ENCODE data around the gene PEX11A.

The PEX11A gene

DNA sequence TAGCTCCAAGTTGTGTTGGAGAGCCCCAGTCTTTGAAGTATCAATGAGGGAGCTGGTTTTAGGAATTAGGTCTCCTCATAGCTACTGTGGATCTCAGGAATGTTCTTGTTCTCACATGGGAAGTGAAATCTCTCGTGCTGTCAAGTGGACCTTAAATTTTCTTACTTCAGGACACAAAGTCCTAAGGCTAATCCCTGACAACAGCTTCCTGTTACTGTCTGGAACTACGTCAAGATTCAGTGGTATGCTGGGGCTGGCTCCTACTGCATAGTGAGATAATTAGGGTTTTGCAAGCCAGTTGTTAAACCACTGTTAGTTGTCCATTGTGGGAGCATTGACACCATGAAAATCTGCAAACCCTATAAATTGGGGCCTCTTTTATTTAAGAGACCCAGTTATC, 37.7 kb upstream of the PEX11A start:
- Histone ChIP-seq H3K9me3 (peaks cover 0 to 8% (median 0%) of the 10 kb centered on the region in 3 donors), H3K4me1 (no peaks in the 10 kb centered on the region), H3K27me3 (no peaks in the 10 kb centered on the region), H3K4me3 (no peak overlapping the region), H3K36me3 (no peaks in the 10 kb centered on the region), H3K27ac (no peak overlapping the region)
- TF ChIP-seq, protein P1, sequence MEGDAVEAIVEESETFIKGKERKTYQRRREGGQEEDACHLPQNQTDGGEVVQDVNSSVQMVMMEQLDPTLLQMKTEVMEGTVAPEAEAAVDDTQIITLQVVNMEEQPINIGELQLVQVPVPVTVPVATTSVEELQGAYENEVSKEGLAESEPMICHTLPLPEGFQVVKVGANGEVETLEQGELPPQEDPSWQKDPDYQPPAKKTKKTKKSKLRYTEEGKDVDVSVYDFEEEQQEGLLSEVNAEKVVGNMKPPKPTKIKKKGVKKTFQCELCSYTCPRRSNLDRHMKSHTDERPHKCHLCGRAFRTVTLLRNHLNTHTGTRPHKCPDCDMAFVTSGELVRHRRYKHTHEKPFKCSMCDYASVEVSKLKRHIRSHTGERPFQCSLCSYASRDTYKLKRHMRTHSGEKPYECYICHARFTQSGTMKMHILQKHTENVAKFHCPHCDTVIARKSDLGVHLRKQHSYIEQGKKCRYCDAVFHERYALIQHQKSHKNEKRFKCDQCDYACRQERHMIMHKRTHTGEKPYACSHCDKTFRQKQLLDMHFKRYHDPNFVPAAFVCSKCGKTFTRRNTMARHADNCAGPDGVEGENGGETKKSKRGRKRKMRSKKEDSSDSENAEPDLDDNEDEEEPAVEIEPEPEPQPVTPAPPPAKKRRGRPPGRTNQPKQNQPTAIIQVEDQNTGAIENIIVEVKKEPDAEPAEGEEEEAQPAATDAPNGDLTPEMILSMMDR (IDR thresholded peaks at IDR 0.05) = no peak
- intact Hi-C loops (cut with DNase I; ENCODE audit: low total_unique reads) = no loop called here
- DNase-seq = no peak

DNA sequence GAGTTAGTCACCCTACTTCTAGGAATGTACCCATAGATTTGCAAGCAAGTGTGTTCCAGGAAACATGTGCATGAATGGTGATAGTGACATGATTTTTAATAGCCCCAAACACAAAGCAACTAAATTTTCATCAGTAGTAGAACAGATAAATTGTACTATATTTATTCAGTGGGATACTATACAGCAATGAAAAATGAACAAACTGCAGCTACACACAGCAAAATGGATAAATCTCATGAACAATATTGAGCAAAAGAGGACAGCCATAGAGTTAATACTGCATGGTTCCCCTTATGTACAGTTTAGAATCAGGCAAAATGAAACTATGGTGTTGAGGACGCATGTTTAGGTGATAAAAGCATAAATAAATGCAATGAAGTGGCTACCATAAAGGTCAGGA, 34.5 kb upstream of the PEX11A start:
- Histone ChIP-seq H3K36me3 (no peaks in the 10 kb centered on the region), H3K4me1 (no peaks in the 10 kb centered on the region), H3K27me3 (no peaks in the 10 kb centered on the region), H3K4me3 (no peak overlapping the region), H3K27ac (no peak overlapping the region), H3K9me3 (peaks cover 0 to 8% (median 0%) of the 10 kb centered on the region in 3 donors)
- DNase-seq = no peak
- TF ChIP-seq, protein P1 (IDR thresholded peaks at IDR 0.05) = no peak
- intact Hi-C loops (cut with DNase I; ENCODE audit: low total_unique reads) = no loop called here

GRCh38 chr15:89724621-89725020, 34.1 kb upstream of the PEX11A start:
- Histone ChIP-seq H3K27ac (no peak overlapping the region), H3K4me3 (no peak overlapping the region), H3K36me3 (no peaks in the 10 kb centered on the region), H3K27me3 (no peaks in the 10 kb centered on the region), H3K4me1 (no peaks in the 10 kb centered on the region), H3K9me3 (peaks cover 0 to 8% (median 0%) of the 10 kb centered on the region in 3 donors)
- DNase-seq = no peak
- intact Hi-C loops (cut with DNase I; ENCODE audit: low total_unique reads) = no loop called here
- TF ChIP-seq, protein P1 (IDR thresholded peaks at IDR 0.05) = no peak

GRCh38 chr15:89723031-89723430, 32.5 kb upstream of the PEX11A start:
- Histone ChIP-seq H3K36me3 (no peaks in the 10 kb centered on the region), H3K4me1 (no peaks in the 10 kb centered on the region), H3K9me3 (peaks cover 0 to 8% (median 0%) of the 10 kb centered on the region in 3 donors), H3K27ac (no peak overlapping the region), H3K4me3 (no peak overlapping the region), H3K27me3 (no peaks in the 10 kb centered on the region)
- DNase-seq = no peak
- intact Hi-C loops (cut with DNase I; ENCODE audit: low total_unique reads) = no loop called here
- TF ChIP-seq, protein P1 (IDR thresholded peaks at IDR 0.05) = no peak

DNA sequence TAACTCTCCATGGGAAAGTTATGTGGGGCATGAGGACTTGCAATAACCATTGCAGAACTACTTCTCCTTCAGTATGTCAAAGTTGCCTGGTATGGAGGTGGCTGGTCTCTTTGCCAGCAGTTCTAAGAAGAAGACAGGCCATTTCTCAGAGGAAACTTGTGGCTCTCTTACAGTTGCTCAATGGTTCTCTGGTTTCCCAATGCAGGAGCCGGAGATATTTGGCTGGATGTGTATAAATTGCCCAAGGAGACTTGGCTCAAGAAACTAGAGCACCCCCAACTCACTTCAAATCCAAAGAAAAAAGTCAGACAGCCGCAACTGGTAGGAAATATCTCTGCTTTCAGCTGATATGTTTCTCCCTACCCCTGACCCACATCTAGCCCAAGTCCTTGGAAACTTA, 24.2 kb upstream of the PEX11A start:
- TF ChIP-seq, protein P1 (IDR thresholded peaks at IDR 0.05) = no peak
- intact Hi-C loops (cut with DNase I; ENCODE audit: low total_unique reads) = no loop called here

DNA sequence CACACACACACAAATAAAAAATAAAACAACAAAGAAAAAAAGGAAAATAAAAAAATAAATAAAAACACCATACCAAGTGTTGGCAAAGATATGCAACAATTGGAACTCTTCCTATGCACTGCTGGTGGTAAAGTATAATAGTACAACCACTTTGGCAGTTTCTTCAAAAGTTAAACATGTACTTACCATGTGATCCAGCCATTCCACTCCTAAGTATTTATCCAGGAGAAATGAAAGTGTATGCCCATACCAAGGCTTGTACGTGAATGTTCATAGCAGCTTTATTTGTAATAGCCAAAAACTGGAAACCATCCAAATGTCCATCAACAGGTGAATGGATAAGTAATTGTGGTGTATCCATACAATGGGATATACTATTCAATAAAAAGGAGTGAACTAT, 17.0 kb upstream of the PEX11A start:
- Histone ChIP-seq H3K4me3 (no peak overlapping the region), H3K4me1 (peaks cover 0 to 16% (median 3%) of the 10 kb centered on the region in 4 donors), H3K27ac (no peak overlapping the region), H3K27me3 (no peaks in the 10 kb centered on the region), H3K9me3 (no peaks in the 10 kb centered on the region), H3K36me3 (no peaks in the 10 kb centered on the region)
- TF ChIP-seq, protein P1 (IDR thresholded peaks at IDR 0.05) = no peak
- intact Hi-C loops (cut with DNase I; ENCODE audit: low total_unique reads) = loop anchor here (10.0 kb wide), 1 partner anchor 63 kb away; no protein-coding TSS in a partner anchor
- DNase-seq = no peak

More for the DNA sequence above, 24.2 kb upstream of the PEX11A start:
- Histone ChIP-seq H3K9me3 (no peaks in the 10 kb centered on the region), H3K36me3 (no peaks in the 10 kb centered on the region), H3K4me3 (no peak overlapping the region), H3K4me1 (no peaks in the 10 kb centered on the region), H3K27me3 (no peaks in the 10 kb centered on the region), H3K27ac (no peak overlapping the region)
- DNase-seq = no peak
